Activated CD4-positive, CD25-positive, alpha-beta regulatory T cell treated with anti-CD3 and anti-CD28 coated beads, Interleukin-2, amount 50 U/mL, for 16 hours (primary cell): Measurements from ENCODE around the gene GJA4.
"Not testable (repeated sequence)": the region's sequence is repeated elsewhere in the genome, so short reads cannot be mapped to it uniquely, and the experiment has no call there.

ENCODE experiments used
- DNase-seq: peaks from one replicate; pipeline ENCODE4 v3.0.0-alpha.2; 2020; ENCODE audit warnings: low read depth, low spot score

GJA4 gene

DNA sequence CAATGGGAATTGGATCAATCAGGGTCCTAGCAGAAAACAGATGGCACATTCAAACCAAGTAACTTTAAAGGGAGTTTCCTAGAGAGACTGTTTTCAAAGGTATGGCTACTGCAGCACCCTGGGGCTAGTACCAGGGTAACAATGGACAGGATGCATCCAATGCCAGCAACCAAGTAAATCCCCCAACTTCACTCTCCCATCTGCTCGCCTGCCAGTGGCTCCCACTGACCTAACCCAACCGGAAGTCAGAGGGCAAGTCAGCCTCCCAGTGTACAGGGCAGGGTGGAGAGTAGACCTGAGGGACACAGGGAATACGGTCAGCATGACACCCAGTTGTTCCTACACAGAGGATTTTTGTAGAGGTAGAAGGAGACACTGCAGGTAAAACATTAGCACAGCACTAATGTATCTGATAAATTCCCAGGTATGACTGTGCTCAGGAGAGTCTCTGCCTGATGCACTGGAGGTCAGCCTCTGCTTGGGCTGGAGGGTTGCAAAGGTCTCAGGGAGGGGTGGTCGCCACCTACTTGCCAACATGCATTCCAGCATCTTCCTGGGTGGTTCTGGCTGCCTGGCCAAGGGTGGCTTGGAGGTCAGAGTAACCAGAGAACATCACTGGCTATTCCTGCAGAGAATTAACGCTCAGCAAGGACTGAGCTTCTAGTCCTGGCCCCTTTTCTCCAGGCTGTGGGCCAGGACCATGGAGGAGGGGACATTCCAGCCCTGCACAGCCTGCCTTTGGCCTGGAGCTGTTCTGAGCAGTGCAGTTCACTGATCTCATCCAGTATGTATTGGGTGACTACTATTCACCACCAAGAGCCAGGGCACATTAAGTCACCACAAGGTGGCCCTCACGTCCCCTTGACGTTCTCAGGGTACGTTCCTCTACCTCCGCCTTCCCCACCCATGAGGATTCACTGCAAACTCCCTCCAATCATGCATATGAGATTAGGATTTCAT is 5.1 kb upstream of the GJA4 start:
- DNase-seq, result no peak

- no peak for DNase-seq
These were observed 1.8 kb upstream of the GJA4 start for GRCh38 chr1:34790985-34791384.

GRCh38 chr1:34792424-34792823 is 375 bp upstream of the GJA4 start:
- DNase-seq, result no peak

GRCh38 chr1:34794001-34794789 is 1.4 kb downstream of the GJA4 start:
- DNase-seq, result no peak

DNA sequence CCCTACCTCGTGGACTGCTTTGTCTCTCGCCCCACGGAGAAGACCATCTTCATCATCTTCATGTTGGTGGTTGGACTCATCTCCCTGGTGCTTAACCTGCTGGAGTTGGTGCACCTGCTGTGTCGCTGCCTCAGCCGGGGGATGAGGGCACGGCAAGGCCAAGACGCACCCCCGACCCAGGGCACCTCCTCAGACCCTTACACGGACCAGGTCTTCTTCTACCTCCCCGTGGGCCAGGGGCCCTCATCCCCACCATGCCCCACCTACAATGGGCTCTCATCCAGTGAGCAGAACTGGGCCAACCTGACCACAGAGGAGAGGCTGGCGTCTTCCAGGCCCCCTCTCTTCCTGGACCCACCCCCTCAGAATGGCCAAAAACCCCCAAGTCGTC is 2.0 kb downstream of the GJA4 start:
- DNase-seq, result no peak

DNA sequence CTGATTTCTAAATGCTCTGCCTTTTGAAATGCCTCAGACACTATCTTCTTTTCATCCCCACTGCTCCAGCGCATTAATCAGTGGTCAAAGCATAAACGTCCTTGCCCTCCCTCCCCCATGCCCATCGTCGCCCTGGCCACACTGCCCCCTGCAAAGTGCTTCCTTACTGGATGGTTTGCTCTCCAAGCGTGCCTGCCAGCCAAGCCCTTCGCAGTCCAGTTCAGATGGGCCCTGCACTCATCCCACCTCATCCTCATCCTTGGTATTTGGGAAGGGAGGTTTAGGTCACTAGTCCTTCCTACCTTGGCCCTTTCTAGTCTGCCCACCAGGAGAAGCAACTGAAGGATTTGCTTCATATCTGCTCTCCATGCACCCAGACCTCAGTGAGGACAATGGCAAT is 3.1 kb downstream of the GJA4 start:
- no peak for DNase-seq

DNA sequence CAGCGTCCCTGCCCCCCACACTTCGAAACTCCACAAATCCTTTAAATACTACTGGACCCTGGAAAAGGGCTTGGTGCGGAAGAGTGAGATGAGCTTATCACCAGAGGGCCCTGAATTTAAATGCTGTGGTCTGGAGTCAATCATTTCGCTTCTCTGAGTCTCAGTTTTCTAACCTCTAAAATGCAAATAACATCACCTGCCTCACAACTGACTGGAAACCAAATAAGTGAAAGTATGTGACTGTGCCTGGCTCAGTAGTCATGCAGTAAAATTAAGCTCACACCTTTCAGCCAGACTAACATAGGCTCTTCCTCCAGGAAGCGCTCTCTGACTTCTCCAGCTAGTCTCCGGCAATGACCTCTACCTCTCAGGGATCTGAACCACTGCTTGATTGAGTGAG is 4.2 kb downstream of the GJA4 start:
- DNase-seq, result no peak

GRCh38 chr1:34800214-34800613 is 7.4 kb downstream of the GJA4 start:
- no peak for DNase-seq

- DNase-seq, result no peak
These were observed 11.0 kb downstream of the GJA4 start for GRCh38 chr1:34803770-34804169.

DNA sequence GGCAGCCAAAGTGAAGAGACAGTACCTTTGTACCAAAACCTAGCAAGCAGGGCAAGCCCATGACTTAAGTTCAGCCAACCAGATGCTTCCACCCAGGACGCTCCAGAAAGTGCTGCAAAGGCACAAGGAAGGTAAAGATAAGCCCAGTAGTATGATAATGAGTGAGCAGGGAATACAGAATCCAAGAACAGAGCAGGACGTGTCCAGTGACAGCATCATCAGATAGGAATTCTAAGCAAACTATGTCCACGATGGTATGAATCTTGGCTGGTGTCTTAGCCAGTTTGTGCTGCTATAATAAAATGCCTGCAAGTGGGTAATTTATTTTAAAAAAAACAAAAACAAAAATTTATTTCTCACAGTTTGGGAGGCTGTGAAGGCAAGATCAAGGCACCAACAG is 13.6 kb downstream of the GJA4 start:
- no peak for DNase-seq

- no peak for DNase-seq
These were observed 15.4 kb downstream of the GJA4 start for GRCh38 chr1:34808051-34808810.

GRCh38 chr1:34810781-34811180 is 18.0 kb downstream of the GJA4 start:
- DNase-seq, result not testable (repeated sequence)

DNA sequence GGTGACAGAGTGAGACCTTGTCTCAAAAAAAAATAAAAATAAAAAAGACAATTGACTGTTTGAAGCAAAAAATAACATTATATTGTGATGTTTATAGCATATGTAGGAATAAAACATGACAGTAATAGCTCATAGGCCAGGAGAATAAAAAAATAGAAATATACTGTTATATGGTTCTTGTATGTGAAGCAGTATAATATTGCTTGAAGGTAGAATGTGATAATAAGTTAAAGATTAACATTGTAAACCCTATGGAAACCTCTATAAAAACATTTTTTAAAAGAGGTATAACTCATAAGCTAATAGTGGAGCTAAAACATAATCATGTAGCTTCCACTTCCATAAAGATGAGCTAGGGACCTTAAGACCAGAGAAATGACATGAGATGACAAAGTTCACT is 23.5 kb downstream of the GJA4 start:
- DNase-seq, result no peak

DNA sequence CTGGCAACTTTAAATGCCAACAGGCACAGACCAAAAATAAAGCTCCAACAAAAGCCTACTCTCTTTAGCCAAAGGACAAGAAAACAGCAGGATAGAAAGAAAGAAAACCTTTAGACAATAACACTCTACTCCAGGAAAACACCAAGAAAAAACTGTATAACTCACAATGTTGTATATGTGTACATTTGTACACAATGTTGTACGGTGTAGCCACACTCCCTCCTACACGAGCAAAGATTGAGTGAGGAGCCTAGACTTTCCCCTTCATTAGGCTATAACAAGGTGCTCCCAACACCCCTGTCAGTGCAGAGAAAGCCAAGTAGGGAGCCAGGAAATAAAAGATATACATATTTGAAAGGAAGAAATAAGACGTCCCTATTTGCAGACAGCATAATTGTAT is 24.0 kb downstream of the GJA4 start:
- no peak for DNase-seq

DNA sequence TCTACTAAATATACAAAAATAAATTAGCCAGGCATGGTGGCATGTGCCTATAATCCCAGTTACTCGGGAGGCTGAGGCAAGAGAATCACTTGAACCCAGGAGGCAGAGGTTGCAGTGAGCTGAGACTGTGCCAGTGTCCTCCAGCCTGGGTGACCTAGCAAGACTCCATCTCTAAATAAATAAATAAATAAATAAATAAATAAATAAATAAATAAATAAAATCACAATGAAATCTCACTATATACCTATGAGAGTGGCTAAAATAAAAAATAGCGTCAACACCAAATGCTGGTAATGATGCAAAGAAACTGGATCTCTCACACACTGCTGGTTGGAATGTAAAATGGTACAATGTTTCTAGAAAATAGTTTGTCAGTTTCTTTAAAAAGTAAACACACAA is 26.1 kb downstream of the GJA4 start:
- DNase-seq, result not testable (repeated sequence)

DNA sequence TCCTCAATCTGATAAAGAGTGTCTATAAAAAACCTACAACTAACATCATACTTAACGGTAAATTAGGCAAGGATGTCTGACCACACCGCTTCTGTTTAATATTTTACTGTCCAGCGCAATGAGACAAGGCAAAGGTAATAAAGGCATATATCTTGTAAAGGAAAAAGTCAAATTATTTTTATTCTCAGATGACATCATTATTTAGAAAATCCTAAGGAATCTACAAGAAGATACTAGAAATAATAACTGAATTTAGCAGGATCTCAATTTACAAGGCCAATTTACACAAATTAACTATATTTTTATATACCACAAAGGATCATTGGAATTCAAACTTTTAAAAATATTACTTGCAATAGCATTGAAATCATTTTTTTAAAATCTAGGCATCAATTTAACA is 29.4 kb downstream of the GJA4 start:
- DNase-seq, result no peak

- no peak for DNase-seq
These were observed 32.1 kb downstream of the GJA4 start for GRCh38 chr1:34824817-34825454.

GRCh38 chr1:34825455-34826091 is 32.8 kb downstream of the GJA4 start:
- no peak for DNase-seq

DNA sequence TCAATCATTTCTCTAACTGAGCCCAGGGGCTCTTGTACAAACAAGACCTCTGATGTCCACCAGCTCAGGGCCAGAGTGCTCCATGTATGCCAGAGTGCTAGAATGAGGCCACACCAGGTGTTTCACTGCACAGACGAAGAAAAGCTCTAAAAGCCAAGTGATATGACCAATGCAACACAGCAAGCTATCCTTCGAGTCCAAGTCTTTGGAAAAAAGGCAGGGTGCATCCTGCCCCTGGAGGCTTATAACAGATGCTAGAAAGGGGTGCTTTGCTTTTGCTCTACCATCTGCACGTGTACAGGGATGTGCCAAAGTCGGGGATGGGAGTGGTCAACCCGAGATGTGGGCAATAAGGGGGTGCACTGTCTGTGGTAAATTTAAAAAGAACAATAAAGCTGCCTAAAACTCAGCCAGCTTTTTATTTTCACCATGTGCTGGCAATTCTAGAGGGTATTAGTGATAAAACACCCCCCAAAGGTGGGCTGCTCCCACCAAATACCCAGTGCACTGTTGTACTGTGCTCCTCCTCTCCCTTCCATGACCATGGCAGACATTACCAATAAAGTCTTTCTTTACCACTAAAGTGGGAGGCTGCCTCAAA is 34.6 kb downstream of the GJA4 start:
- DNase-seq, result no peak

DNA sequence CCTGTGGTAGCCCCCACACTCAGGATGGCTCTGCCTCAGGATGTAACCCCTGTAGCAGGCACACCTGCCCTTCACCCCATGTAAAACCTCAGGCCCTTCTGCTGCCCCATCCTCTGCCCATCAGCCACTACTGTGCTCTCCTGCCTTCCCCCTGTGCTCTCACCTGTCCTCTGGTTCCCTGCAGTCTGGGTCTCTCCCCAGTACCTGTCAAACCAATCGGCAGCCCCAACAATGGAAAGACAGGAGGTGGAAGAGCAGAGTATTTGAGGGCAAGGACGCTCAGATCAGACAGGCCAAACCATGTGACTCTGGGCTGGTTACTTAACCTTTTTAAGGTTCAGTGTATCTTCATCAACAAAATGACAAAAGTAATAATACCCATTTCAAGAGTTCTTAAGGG is 35.8 kb downstream of the GJA4 start:
- no peak for DNase-seq

DNA sequence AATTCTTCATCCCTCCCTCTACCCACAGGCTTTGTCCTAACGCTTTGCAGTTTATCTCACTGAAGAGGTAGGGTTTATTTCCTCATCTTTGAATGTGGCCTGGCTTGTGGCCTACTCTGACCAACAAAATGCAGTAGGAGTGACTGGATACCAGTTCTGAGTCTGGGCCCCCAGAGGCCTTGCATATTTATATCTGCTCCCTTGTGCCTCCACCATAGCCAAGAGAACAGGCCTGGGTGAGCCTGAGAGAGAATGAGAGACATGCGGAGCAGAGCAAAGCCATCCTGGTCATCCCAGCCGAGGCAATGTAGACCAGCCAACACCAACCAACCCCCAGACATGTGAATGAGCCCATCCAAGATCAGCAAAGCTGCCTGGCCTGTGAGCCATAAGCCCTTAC is 36.5 kb downstream of the GJA4 start:
- DNase-seq, result no peak
